CD1c-positive myeloid dendritic cell (primary cell): Measurements from ENCODE around the gene HP1BP3.
"Not testable (repeated sequence)": the region's sequence is repeated elsewhere in the genome, so short reads cannot be mapped to it uniquely, and the experiment has no call there.

Experiments
- DNase-seq: peaks from one replicate; pipeline ENCODE4 v3.0.0-alpha.2; 2016; ENCODE audit errors: extremely low spot score

The HP1BP3 gene

DNA sequence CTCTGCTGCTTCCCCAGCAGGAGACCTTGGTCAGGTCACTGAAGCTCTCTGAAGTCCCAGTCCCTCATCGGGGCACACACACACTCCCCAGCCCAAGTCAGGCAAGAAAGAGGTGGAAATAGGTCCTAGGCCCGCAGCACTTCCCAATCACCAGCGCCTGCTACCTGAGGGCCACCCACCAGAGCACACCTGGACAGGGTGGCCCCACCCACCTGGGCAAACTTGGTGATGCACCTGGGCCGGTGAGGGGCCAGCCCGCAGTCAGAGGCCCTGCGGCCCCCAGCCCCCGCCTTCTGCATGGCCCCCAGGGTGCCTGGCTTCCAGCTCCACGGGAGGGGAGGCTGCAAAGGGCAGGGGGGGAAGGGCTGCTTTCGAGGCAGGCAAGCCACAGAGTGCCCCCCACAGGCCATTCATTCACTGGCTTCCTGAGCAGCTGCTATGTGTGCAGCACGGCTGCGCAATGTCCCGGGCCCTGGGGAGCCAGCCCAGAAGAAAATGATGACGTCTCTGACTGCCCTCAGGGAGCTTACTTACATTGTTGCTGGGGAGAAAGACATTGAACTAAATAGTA is 59.3 kb downstream of the HP1BP3 start:
- DNase-seq, result no peak

DNA sequence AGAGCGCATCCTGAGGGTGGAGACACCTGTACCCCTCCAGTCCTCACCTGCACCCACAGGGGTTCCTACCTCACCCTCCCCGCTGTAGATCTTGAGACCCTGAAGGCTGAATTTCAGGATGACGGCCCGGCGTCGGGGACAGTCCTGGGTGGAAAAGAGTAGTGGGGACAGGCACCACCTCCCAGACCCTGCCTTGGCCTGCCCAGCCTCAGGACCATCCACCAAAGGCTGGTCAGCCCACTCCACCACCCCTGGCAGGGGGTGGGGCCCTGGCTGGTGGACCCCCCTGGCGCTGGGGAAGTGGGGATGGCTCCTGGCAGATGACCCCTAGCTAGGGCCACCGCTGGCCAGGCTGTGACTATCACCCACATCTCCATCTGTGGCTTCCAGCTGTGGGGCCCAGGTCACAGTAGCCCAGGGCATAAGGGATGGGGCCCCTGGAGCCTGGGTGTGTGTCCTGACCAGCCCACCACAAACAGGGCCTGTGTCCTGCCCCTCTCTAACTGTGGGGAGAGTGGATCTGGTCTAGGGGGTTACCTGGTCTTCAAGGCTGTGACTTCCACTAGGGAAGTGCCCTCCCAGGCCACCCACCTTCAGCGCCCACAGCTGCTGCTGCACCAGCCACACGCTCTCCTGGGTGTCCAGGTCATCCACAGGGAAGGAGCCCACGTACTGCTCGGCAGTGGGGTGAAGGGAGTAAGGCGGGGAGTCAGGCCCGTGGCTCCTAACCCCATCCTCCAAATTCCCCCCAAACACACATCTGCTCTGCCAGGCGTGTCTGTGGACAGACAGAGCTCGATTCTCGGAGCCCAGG is 60.0 kb downstream of the HP1BP3 start:
- no peak for DNase-seq

DNA sequence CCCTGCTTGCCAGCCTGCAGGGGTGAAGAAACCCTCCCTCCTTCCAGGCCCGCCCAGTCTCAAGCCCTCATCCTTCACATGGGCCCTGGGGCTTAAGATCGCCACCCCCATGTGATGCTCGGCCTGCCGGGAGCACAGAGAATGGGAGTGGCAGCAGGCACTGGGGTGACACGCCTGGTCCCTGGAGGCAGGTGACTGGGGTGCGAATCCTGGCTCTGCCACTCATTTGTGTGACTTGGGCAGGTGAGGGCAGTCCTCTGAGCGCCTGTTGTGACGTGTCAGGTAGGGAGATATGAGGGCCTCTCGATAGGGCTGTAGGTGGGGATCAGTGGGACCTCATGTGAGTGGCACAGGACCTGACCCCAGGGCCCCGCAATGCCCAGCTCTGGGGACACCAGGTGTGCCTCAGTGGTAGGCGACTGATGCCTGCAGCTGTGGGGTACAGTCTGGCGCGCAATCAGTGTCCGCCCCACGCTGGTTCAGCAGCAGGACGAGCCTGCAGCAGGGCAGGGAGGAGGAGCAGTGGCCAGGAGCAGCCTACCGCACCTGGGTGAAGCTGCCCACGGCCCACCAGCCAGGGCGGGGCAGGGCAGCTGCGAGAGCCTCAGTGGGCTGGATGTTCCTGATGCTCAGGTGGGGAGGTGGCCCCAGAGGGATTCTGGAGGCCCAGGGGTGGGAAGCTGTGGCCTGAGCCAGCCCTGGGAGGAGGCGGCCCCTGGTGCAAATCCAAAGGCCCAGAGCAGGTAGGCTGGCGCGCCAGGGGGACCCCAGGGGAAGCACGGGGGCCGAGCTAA is 60.8 kb downstream of the HP1BP3 start:
- DNase-seq, result no peak

DNA sequence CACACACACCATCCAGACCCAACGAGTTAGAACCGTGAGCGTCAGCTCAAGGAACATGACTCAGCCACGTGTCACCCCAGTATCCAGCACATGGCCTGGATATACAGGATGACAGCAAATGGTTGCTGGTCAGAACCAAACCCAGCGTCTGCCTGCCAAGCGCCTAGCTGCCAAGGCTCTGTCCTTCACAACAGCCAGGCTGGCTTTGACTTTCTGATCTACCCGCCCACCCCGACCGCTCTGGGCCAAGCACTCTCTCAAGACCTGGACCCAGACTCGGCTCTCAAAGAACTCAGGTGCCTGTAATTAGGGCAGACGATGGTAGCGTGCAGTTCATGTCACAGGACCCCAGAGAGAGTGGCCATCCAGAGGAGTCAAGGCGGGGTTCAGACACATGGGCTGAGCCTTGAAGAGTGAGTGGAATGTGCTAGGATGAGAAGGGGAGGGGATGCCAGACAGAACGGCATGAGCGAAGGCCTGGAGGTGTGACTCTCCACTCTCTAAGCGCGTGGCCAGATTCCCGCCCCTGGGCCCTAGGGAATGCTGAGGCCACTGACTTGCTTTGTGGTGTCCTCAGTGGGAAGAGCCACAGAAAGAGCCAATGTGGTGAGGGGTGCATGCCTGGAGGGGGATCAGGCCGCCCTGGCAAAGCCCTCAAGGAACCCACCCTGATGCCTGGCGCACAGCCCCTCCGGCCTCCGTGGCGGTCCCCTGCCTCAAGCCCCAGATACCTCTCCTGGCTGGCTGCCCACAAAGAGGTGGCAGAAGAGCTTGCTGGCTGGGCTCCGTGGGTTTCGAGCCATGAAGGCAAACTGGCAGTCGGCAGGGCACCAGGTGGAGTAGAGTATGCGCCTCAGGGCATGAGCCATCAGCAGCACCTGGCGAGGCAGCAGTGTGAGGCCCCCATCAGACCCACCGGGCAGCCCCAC is 61.7 kb downstream of the HP1BP3 start:
- peak; percentile 18 for DNase-seq

DNA sequence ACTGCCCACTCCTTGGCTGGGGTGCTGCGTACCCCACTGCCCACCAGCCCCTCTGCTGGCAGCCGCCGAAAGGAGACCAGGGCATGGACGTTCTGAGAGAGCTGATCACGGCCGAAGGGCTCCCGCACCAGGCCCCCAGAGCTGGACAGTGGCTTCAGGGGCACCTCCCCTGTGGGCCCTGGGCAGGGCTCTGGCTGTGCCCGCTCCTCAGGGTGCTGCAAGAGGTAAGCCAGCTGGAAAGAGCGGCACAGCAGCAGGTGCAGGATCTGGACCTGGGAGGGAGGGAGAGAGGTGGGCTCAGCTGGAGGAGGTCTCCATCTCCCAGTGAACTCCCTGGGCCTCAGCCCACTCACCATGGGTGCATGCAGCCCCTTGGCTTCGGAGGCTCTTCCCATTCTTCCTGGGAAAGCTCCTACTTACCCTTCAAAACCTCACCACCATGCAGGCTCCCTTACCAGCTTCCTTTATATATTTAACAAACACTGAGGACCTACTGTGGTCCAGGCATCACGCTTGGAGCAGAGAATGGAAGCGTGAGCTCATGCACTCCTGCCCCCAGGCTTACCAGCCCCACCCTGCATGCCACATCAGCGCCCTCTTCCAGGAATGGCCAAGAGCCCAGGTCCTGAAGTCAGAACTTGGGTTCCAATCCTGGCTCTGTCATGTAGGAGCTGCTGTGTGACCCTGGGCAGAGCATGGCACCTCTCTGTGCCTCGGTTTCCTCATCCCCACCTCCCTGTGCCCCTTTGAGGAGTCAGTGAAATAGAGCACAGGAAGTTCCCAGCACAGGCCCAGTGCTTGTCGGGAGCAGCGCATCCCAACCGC is 62.5 kb downstream of the HP1BP3 start:
- no peak for DNase-seq

DNA sequence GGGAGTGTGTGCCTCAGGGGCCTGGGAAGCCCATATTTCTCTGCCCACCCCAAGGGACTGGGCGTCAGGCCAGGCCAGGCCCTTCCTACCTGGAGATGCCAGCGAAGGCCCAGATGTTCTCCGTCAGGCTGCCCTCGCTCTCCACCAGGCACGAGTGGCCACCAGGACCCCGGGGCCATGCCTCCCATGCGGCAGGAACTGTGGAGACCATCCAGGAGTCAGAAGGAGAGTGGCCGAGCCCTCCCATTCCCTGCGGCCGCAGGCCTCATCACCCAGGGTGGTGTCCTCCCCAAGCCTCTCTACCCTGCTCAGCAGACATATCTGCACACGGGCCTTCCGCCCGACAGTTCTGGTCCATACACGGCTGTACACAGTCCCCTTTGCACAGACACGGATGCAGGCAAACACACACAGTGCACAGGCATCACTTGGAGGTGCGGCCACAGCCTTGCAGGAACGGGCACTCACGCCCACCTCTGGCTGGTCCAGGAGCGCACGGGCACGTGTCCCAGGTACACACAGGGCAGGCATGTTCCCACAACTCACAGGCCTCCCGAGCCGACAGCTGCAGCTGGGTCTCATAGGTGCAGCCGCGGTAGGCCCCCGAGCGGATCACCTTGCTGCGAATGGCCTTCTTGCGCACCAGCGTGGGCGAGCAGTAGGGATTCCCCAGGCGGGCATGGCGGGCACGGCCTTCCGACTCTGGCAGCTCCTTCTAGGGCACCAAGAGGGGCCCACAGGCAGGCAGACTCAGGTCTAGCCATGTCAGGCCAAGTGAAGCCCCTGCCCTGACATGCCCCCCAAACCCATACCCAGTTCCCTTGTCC is 63.4 kb downstream of the HP1BP3 start:
- DNase-seq, result no peak

DNA sequence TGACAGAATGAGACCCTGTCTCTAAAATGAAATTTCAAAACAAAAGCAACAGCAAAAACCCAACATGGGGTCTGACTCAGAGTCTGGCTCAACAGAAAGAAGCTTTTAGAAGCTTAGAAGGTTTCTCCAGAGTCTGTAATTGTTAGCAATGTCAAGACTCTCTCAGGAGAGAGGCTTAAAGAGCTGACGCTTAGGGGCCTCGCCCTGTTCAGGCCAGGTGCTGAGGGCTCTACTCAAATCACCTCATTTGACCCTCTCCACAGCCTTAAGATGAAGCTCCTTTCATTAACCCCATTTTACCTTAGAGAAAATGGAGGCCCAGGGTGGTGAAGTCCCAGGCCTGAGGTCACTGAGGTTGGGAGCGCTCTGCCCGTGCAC is 64.0 kb downstream of the HP1BP3 start:
- DNase-seq, result no peak

DNA sequence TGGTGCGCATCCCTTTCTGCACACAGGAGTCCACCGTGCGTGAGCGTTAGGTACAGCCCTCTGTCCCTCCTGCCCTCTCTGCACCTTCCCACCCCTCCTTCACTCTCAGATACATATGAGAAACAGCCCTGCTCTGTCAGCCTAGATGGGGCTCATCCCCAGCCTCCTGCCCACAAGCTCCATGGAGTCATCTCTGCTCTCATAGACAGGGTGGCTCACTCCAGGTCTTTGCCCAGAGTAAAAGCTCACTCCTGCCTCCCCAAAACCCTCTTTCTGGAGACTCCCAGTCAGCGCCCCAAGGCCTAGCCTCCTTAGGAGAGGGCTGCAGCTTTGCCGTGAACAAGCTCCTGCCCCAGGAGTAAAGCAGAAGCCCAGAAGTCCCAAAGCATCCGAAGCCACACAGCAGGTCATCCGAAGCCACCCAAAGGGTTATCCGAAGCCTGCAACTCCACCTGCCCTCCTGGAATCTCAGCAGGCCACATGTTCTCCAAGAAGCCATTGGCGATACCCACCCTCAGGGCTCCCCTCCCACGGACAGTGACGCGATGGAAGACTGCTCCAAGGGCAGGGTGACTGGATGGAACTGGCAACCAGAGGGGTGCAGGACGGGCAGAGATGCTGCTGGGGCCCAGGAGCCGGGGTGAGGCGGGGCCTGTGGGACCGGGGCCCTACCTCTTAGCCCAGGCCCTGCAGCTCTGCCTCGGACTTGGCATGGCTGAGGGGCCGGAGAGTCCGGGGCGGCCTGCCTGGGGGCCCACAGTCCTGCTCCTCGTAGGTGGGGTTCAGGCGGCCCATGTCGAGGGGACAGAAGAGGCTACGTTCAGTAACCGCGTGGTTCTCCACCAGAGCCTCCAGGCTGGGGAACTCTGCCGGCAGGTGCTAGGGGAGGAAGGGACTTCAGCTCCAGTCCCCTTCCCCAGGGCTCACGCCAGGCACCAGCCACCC is 65.7 kb downstream of the HP1BP3 start:
- no peak for DNase-seq

DNA sequence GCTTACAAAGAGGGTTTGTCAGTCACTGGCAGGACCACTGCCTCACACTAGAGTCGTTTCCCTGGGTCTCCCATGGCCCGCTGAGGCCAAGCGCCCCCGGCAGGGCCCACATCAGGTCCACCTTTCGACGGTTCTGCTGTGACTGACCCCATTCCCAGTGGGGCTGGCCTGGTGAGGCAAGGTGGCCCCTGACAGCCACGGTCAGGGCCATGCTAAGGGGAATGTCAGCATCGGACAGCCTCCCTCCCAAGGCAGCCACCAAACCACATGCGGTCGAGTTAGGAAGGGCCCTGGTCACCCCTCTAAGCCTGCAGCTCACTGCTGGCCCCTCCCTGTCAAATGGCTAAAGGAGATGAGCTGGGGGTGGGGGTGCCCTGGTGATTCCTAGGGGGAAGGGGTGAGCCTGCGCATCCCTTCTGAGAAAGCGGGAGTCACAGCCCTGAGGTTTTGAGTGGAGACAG is 66.4 kb downstream of the HP1BP3 start:
- no peak for DNase-seq

DNA sequence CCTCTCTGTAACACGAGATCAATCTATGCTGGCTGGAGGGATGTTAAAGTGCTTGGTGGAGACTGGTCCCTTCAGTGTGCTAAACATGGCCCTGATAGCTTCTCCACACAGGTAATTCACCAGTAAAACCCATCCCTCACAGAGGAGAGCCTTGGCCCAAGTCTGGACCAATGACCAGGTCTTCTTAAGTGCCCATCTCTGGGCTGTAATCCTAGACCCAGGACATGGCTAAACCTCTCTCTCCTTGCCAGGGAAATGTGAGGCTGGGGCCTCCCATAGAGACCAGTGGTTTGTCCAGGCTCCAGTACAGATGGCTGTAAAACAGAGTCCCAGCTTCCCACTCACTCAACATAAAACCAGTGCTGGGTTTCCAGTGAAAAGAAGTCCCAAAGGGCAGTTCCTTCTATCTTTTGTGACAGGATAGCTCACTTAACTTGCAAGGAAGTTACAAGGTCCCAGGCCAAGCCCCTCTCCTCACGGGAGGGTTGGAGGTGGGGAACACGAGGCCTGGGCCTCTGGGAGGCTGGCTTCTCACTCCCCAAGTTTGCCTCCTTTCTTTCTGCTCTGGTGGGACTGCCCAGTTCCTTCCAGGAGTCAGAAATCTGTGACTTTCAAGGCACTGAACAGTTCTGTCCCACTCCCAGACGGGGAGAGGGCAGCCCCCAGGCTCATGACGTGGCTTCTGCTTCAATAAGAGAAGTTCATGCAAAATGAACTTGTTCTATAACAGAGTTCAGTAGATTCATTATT is 67.1 kb downstream of the HP1BP3 start:
- DNase-seq, result no peak

DNA sequence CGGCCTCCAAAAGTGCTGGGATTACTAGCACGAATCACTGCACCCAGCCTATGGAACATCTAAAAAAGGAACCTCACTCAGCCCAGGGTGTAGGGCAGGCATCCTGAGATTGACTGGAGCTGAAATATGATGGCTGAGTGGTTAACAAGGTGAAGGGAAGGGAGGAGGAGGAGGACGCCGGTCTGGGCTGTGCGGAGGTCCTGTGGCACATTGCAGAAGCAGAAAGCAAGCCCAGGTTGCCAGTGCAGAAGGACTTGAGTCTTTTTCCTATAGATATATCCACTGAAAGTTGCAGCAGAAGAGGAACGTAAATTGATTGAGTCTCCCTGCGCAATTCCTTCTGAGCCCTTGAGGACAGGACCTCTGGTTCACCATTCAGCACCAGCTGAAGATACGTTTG is 67.8 kb downstream of the HP1BP3 start:
- no peak for DNase-seq

DNA sequence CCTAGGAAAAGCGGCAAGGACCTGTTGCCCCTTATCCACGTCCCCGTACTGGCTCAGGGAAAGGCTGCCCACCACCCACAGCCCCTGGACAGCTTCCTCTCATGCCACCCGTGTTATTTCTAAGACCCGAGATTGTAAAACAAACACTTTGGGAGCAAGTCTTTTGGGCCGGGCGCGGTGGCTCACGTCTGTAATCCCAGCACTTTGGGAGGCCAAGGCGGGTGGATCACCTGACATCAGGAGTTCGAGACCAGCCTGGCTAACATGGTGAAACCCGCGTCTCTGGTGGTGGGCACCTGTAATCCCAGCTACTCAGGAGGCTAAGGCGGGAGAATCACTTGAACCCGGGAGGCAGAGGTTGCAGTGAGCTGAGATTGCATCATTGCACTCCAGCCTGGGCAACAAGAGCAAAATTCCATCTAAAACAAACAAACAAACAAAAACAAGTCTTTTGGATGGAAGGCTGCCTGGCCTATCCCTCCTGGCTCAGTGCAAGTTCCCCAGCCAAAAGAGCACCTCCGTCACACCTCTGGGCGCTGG is 68.7 kb downstream of the HP1BP3 start:
- not testable (repeated sequence) for DNase-seq

DNA sequence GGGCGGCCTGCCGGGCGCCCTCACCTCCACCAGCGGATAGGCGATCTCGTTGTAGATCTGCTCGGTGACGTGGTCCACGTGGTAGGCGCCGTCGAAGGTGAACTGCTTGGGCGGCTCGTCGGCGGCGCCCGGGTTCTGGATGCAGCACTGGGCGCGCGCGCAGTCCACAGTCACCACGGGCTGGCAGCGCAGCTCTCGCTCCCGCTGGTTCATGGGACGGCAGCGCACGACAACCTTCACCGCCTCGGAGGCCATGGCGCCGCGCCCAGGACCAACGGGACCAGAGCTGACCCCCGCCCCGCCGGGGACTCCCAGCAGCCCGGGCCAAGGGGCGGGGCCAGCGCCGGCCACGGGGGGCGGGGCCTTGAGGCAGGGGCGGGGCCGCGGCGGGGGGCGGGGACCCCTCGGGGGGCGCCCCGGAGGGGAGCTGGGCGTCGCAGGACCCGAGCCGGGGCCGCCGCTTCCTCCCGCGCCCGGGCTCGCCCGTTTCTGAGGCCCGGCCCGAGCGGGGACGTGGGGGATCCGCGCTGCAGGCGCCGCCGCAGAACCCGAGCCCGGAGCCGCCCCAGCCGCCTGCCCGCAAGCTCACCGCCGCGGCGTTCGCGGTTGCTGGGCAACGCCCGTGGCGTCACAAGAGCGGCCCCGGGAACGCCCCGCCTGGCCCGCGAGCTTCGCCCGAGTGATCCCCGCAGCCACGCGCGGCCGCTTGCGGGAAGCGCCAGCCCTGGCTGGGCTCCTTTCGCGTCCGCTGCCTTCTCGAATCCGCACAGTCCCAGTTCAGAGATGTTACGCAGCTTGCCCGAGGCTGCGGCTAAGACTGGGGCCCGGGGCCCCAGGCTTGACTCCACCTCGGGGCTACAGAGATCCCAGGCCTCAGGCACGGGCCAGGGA is 69.4 kb downstream of the HP1BP3 start, which contains the start of gene KIF17:
Gene KIF17 (minus strand): TSS at position 556 of the 891 bp plus-strand sequence. CDS start 301 bp downstream, at position 255.
- DNase-seq, result peak; percentile 78

DNA sequence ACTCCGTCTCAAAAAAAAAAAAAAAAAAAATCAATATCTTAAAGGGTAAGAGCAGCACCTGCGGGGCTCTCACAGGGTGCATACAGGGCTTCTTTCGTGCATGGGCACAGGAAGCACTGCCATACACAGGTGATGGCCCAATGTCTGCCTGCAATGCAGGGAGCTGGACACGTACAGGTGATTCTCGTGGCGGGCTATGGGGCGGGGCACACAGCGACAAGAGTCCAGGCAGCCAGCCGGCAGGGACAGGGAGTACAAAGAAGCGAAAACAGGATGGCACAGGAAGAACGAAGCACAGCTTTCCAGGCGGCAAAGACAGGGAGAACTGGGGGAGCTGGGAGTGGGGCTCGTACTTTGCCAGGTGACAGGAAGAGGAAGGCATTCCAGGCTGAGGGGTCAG is 70.9 kb downstream of the HP1BP3 start:
- DNase-seq, result no peak

DNA sequence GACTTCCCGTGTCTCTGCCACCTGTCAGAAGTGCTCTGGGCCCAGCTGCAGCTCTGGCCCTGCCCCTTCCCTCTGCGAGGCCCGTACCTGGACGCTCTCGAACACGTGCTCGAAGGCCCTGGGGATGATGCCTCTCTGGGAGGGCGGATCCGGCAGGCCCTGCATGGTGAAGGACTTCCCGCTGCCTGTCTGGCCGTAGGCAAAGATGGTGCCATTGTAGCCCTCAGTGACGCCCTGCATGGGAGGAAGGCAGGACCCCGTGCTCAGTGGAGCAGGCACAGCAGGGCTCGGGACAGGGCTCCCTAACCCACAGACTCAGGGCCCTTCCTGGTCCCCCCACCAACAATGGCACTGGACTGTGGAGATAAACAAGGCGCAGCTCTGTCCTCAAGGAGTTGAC is 71.7 kb downstream of the HP1BP3 start:
- no peak for DNase-seq

DNA sequence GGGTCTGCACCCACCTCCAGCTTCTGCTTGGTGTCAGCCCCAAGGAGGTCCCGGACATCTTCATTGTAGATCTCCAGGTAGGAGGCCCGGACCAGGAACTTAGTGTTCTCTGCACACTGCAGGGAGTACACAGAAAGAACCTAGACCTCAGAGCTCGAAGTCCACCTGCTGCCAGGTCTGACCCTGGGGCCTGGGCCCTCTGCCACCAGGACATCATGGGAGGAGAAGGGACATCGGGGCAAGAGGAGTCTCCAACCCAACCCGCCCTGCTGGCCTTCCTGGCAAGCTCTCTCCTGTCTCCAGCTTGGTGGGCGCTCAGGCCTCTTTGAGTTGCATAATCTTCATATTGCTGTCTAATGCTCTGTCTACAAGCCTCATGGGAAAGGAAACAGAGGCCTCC is 73.7 kb downstream of the HP1BP3 start:
- no peak for DNase-seq

DNA sequence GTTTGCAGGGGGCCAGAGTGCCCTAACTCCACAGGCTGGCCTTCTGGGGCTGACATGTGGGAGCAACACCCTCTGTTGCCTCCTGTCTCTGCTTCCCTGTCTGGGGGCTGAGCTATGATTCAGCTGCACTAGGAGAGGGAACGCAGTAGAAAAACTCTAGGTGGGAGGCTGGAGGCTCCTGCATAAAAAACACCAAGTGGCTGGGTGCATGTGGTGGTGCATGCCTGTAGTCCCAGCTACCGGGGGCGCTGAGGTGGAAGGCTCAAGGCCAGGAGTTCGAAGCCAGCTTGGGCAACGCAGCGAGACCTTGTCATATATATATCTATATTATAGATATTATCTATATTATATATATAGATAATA is 74.9 kb downstream of the HP1BP3 start:
- DNase-seq, result no peak
